Naive B cell (primary cell): Measurements from ENCODE around the gene GGT6. TPM values are rescaled to one million over a fixed set of nuclear protein-coding genes. Genes with fewer than 3 reads are reported as not detected.
A peak's percentile ranks its signal among the peaks of the same experiment; 100 is the strongest.

Source experiments
- ATAC-seq, 2 donors: fragments of 150-1000 bp; cut with Tn5 transposase; 2 replicates each; pipeline ENCODE4 v1.10.0; 2021; ENCODE audit warnings: low read depth in 2 of 2, mild to moderate bottlenecking in 2 of 2, moderate library complexity in 2 of 2
- DNase-seq: peaks from one replicate; pipeline ENCODE4 v3.0.0; 2022
- H3K27ac Mint-ChIP-seq, 6 donors: one replicate each; pipeline ENCODE4 v1.8.0; 2020 to 2022; ENCODE audit warnings: mild to moderate bottlenecking in 6 of 6, mixed read lengths in 6 of 6, moderate library complexity in 5 of 6, inconsistent platforms in 2 of 6
- H3K27me3 Mint-ChIP-seq, 3 donors: one replicate each; pipeline ENCODE4 v1.8.0; 2021 to 2022; ENCODE audit warnings: mixed read lengths in 3 of 3, mild to moderate bottlenecking in 1 of 3
- H3K36me3 Mint-ChIP-seq, 2 donors: one replicate each; pipeline ENCODE4 v1.8.0; 2020 to 2022; ENCODE audit warnings: mixed read lengths in 2 of 2, inconsistent platforms in 1 of 2, mild to moderate bottlenecking in 1 of 2
- H3K4me1 Mint-ChIP-seq, 3 donors: one replicate each; pipeline ENCODE4 v1.8.0; 2020 to 2022; ENCODE audit warnings: mixed read lengths in 3 of 3, inconsistent platforms in 1 of 3, mild to moderate bottlenecking in 1 of 3, moderate library complexity in 1 of 3
- H3K4me3 Mint-ChIP-seq, 8 donors: one replicate each; pipeline ENCODE4 v1.8.0; 2020 to 2022; ENCODE audit warnings: mild to moderate bottlenecking in 8 of 8, mixed read lengths in 8 of 8, moderate library complexity in 8 of 8, inconsistent platforms in 2 of 8
- H3K9me3 Mint-ChIP-seq, 7 donors: one replicate each; pipeline ENCODE4 v1.8.0; 2020 to 2022; ENCODE audit warnings: mixed read lengths in 7 of 7, mild to moderate bottlenecking in 5 of 7, inconsistent platforms in 2 of 7, moderate library complexity in 1 of 7
- polyA plus RNA-seq, 6 donors: library from polyadenylated mRNA; unstranded; fragments of 300-500 nt; fragmentation: Illumina TruSeq; gene quantifications; one replicate each; pipeline ENCODE4 v1.2.3, GENCODE V29; 2021; ENCODE audit warnings: low read depth in 6 of 6

Gene GGT6
- polyA plus RNA-seq, 6 donors from 2014 or later = not detected

DNA sequence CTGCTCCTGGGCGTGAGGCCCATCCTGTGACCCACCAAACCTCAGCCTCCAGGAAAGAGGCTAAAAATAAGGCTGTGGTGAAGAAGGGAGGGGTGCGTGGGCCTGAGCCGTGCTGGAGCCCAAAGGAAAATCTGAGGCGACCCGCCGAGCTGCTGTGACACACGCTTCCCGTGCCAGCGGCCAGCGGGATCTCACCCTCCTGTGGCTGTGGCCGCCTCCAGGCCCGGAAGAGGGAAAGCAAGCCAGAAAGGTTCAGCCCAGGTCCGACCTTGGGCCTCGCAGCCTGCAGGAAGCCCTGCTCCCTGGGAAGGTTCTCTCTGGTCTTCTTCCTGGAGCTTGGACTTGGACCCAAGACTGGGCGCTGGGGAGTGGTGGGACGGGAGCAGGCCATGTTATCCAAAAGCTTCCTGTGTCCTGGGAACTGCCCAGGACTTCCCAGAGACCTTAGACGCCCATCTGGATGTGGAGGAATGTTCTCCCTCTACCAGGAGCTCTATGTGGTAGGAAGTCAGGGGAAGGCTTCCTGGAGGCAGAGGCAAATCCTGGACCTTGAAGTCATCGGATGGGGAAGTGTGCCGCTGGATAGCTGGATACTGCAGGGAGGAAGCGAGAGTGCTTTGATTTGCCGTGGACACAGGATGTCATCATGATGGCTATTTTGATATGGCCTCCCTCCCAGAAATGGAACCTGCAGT lies 50.3 kb downstream of the GGT6 start:
- H3K27me3 Mint-ChIP-seq = peaks cover 17 to 56% (median 44%) of the 10 kb centered on the region in 3 donors
- peaks cover 5 to 13% (median 11%) of the 10 kb centered on the region in 3 donors for H3K4me1 Mint-ChIP-seq
- ATAC-seq = no peak
- H3K36me3 Mint-ChIP-seq = no peaks in the 10 kb centered on the region
- DNase-seq = no peak
- no peaks in the 10 kb centered on the region for H3K9me3 Mint-ChIP-seq
- H3K4me3 Mint-ChIP-seq = no peak overlapping the region
- H3K27ac Mint-ChIP-seq = peak overlapping the region in 1 of 6 donors; percentile 16

DNA sequence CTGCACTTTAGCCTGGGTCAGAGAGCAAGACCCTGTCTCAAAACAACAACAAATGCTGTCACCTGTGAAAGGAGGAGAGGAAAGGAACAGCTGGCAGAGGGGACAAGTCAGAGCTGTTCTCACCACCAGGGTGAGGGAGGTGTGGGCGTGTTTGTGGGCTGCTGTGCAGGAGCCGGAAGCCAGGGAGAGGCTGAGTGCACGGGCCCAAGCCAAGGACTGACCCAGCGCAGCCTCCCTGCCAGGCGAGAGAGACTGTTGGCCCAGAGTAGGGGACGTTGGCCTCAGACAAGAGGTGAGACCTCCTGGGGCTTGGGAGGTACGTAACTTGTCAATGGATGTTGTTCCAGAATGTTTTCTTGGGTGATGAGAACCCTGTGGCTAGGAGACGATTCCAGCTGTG lies 51.0 kb downstream of the GGT6 start:
- Mint-ChIP-seq H3K4me3 (no peak overlapping the region), H3K27ac (peak overlapping the region in 1 of 6 donors; percentile 33), H3K36me3 (no peaks in the 10 kb centered on the region), H3K9me3 (no peaks in the 10 kb centered on the region), H3K4me1 (peaks cover 5 to 13% (median 11%) of the 10 kb centered on the region in 3 donors), H3K27me3 (peaks cover 17 to 63% (median 51%) of the 10 kb centered on the region in 3 donors)
- ATAC-seq (no peak), DNase-seq (no peak)

DNA sequence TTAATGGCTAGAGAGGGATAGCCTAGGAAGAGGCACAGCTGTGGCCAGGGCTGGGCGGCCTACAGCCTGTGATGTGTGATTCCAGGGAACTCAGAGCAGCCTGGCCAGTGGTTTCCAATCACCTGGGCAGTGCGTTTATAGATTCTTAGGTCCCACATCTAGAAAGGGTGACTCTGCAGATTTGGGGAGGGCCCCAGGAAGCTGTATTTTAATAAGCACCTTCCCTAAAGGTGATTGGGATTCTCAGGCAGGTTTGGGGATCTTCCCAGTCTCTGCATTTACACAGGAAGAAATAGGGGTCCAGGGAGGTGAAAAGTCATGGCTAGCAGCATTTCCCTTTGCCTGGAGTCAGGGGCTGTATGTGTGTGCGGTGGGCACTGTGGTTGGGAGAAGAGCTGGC lies 52.2 kb downstream of the GGT6 start:
- Mint-ChIP-seq H3K27me3 (peaks cover 21 to 75% (median 63%) of the 10 kb centered on the region in 3 donors), H3K36me3 (no peaks in the 10 kb centered on the region), H3K4me1 (peaks cover 5 to 13% (median 11%) of the 10 kb centered on the region in 3 donors), H3K27ac (no peak overlapping the region), H3K9me3 (no peaks in the 10 kb centered on the region), H3K4me3 (no peak overlapping the region)
- no peak for ATAC-seq
- DNase-seq = no peak

DNA sequence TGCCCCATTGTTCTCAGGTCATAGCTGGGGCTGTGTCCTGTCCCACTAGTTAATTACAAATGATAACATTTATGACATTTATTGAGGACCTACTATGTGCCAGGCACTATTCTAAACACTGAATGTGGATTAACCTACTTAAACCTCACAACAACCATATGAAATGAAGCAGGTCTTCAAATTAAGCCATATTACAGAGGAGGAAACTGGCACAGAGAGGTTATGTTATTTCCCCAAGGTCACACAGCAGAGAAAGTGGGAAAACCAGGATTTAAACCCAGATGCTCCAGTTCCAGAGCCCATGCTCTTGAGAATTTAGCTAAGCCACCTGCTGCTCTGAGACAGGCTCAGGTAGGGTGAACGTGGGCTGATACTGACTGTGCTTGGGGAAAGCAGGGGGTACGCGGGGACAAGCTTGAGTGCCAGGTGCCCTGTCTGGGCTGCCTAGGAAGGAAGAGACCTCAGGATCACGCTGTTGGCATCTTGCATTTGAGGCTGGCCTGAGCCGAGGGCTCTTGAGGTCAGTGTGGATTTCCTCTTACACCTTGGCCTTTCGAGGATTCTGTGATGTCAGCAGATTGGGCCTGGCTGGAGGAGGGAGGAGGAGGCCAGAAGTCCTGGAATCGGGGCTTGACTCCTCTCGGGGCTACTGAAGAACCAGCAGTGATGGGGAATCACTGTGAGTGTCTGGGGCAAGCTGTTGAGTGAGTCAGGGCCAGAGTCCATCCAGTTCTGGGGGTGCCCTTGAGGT lies 52.8 kb downstream of the GGT6 start:
- Mint-ChIP-seq H3K27ac (no peak overlapping the region), H3K4me3 (no peak overlapping the region), H3K36me3 (no peaks in the 10 kb centered on the region), H3K9me3 (no peaks in the 10 kb centered on the region), H3K27me3 (peaks cover 25 to 82% (median 69%) of the 10 kb centered on the region in 3 donors), H3K4me1 (peaks cover 5 to 13% (median 11%) of the 10 kb centered on the region in 3 donors)
- ATAC-seq (no peak), DNase-seq (no peak)

Other genes with a start within 250 kb of the GGT6 start
- gene UBE2G1, start 193.9 kb downstream of the GGT6 start, polyA plus RNA-seq = 10 to 100 TPM; 50.7 to 87.5 (median 59.0) TPM
- gene SPNS3, start 126.6 kb downstream of the GGT6 start, polyA plus RNA-seq = 1 to 10 TPM in 2 of 6 donors, under 1 TPM in 3, not detected in 1; 0.36 to 1.3 (median 0.59) TPM
- under 1 TPM in 1 of 6 donors, not detected in 5; 0.23 TPM for gene SPNS2, start 61.7 kb downstream of the GGT6 start, polyA plus RNA-seq
- 10 to 100 TPM in 5 of 6 donors, under 1 TPM in 1; 0.24 to 28.7 (median 13.4) TPM for gene MYBBP1A, start 5.2 kb downstream of the GGT6 start, polyA plus RNA-seq
- gene SMTNL2, start 24.0 kb upstream of the GGT6 start, polyA plus RNA-seq = not detected
- under 1 TPM in 1 of 6 donors, not detected in 5; 0.09 TPM for gene ALOX15, start 81.1 kb upstream of the GGT6 start, polyA plus RNA-seq
- gene PELP1, start 143.6 kb upstream of the GGT6 start, polyA plus RNA-seq = 10 to 100 TPM in 1 of 6 donors, 1 to 10 TPM in 5; 5.6 to 13.1 (median 9.1) TPM
- gene ARRB2, start 150.1 kb upstream of the GGT6 start, polyA plus RNA-seq = 10 to 100 TPM; 12.1 to 23.7 (median 14.9) TPM
- 10 to 100 TPM; 20.1 to 63.4 (median 48.3) TPM for gene MED11, start 170.9 kb upstream of the GGT6 start, polyA plus RNA-seq
- gene ZMYND15, start 179.3 kb upstream of the GGT6 start, polyA plus RNA-seq = under 1 TPM in 1 of 6 donors, not detected in 5; 0.40 TPM
- gene CXCL16, start 179.4 kb upstream of the GGT6 start, polyA plus RNA-seq = 10 to 100 TPM; 12.2 to 19.8 (median 18.4) TPM
- gene TM4SF5, start 211.3 kb upstream of the GGT6 start, polyA plus RNA-seq = not detected
- not detected for gene VMO1, start 225.8 kb upstream of the GGT6 start, polyA plus RNA-seq
- gene GLTPD2, start 228.4 kb upstream of the GGT6 start, polyA plus RNA-seq = not detected
- 100 to 1,000 TPM; 237 to 479 (median 273) TPM for gene PSMB6, start 235.6 kb upstream of the GGT6 start, polyA plus RNA-seq
- 1 to 10 TPM in 5 of 6 donors, under 1 TPM in 1; 0.54 to 4.6 (median 3.7) TPM for gene PLD2, start 246.6 kb upstream of the GGT6 start, polyA plus RNA-seq